Medulla oblongata (tissue), 1 donor: ENCODE data around the gene B4GALT5.

Experiments used
- DNase-seq: peaks from one replicate; pipeline ENCODE4 v3.0.0-alpha.2; 2015; ENCODE audit errors: extremely low spot score

Gene B4GALT5

DNA sequence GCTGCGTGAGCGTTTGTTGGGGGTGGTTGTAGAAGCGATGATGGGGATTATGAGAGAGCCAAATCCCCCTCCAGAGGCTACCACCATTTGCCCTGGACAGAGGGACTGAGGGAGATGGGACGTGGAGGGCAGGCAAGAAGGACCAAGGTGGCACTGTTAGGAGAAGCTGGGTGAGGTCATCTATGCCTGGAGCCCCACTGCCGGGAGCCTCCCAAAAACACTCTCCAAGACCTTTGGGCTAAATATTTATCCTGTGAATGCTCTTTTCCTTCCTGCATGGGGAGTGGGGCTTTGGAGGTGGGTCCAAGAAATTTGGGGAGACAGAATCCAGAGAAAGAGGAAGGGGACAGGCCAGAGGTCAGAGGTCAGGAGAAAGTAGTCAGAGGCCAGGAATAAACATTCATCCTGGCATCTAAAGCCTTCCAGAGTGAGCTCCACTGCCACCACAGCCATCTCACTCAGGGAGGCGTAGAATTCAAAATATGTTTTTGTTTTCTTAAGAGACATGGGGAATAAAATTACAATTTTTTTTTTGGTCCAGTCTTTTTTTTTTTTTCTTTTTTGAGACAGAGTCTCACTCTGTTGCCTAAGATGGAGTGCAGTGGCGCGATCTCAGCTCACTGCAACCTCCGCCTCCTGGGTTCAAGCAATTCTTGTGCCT is 128.0 kb downstream of the B4GALT5 start:
- no peak for DNase-seq

DNA sequence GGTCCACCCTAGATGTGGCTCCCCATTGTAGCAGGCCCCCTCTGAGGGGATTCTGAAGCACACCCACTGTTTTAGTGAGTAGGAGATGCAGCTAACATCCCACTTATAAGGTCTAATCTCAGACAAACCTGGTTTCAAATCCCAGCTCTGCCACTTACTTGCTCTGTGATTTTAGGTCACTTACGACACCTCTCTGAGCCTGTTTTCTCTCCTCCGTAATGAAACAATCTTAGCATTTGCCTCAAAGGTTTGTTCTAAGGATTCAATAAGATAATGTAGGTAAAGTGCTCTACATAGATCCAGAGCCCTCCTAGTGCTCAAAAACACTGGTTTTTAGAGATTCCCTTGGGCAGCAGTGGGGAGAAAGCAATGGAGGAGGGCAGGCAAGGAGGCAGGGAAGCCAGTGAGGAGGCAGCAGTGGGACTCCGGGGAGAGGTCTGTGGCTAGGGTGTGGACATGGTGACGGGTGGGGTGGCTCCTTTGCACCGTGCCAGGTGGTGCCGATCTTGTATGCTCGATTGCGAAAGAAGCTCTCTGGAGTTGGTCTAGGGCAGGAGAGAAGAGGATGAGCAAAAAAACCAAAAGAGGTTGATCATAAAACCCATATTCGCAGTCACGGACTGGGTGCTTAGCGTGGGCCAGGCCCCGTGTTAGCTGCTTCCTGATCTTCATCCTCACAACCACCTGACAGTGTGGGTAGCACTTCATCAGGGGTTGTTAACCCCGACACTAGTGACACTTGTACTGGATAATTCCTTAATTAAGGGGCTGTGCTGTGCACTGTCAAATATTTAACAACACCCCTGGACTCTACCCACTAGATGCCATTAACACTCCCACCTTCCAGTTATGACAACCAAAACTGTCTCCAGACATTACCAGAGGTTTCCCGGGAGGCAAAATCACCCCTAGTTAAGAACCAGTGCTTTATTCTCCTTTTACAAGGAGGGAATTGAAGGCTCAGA is 129.0 kb downstream of the B4GALT5 start:
- DNase-seq: no peak

DNA sequence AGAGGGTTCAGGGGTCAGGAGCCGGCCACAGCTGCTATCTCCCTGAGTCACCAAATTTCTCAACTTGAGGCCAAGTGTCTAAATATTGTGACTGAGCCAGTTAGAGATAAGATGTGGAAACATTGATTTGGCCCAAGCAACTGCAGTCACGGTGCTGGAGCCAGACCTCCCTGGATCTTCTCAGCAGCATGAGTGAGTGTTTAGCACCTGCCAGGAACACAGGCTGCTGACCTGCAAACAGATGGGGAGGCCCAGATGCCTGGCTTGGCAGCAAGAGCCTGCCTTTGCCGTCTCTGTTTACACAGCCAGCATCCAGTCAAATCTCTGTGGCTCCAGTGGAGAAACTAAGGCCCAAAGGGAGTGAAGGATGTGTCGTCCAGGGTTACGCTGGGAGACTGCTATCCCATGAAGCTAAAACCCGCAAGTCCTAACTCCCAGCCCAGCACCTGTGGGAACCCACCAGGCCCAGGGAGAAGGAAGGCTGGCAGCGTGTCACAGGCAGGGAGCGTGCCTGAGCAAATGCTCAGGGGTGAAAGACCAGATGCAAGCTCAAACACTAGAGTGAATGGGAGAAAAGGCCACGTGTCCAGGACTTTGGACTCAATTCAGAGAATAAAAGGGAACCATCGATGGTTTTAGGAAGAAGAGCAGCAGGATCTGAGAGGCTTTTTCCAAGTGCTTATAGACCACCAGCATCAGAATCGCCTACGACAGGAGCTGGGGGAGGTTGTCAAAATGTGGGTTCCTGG is 129.8 kb downstream of the B4GALT5 start:
- no peak for DNase-seq

DNA sequence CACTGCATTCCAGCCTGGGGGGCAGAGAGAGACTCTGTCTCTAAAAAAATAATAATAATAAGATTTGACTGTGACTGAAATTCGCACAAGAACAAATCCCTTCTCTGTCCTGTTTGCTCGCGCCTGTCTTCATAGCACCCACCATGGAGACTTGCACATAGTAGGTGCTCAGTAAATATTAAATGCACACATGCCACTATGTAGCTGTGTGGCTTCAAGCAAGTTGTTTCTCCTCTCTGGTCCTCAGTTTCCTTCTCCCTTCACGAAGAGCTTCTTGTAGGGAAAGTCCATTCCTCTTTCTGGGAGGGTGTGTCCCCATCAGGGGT is 130.4 kb downstream of the B4GALT5 start:
- no peak for DNase-seq
